HG02678 (cell line): ENCODE data around the gene CRYBG3.
"Not testable (repeated sequence)": the region's sequence is repeated elsewhere in the genome, so short reads cannot be mapped to it uniquely, and the experiment has no call there.

ENCODE experiments used
- ATAC-seq: cut with Tn5 transposase; IDR thresholded peaks from one replicate; pipeline ENCODE4 v1.9.1; 2021; ENCODE audit warnings: mild to moderate bottlenecking, moderate library complexity; ENCODE audit not compliant: unreplicated experiment

CRYBG3 gene

DNA sequence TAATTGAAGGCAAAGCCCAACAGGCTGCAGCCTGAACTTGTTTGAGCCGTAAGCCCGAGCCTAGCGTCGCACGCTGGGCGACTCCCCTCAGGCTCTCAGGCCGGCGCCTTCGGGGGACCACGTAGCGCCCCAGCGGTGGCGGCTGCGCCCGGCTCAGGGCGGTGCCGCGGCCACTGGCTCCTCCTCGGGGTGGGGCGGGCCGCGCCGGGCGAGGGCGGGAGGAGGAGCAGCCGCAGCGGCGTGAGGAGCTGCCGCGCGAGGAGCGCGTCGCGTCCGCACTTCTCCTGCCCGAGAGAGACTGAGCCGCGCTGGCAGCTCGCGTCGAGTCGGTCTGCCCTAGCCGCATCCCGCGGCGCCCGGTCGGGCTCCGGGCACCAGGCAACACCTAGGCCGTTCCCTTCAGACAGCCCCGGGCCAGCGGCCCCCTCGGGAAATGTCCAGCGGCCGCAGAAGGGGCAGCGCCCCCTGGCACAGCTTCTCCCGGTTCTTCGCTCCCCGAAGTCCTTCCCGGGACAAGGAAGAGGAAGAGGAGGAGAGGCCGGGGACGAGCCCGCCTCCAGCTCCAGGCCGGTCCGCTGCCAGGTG lies at the start of gene CRYBG3:
TSS of gene CRYBG3 (plus strand) at position 238 of the 585 bp plus-strand sequence. CDS start at position 434, 196 bp downstream.
- peak; percentile 98 for ATAC-seq

GRCh38 chr3:97772926-97773325 lies 48.9 kb upstream of the CRYBG3 start:
- no peak for ATAC-seq

- no peak for ATAC-seq
Observed at GRCh38 chr3:97778152-97778551, 43.7 kb upstream of the CRYBG3 start.

DNA sequence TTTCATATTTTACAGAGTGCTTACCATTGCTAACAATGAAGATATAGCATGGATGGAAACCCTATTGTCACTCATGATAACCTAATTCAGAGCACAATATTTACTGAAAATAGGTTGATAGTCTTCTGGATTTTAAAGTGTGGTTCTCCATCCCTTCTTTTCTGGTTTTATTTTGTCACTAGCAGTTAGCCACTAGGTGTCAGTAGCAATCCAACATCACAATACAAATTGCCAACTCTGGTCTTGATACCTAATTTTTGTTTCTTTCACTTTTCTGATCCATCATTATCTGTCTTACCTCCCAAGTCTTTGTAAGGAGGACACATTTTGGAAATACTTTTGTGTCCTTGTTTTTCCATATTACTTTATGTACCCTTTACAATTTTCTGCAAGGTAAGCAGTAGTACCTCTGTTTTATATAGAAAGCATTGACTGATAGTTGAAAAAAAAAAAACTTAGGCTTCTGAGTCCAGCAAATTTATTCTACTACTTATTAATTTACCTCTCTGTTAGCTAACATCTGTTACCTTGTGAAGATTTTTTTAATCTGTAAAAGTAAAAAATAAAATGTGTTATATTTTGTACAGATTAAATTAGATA lies 28.3 kb upstream of the CRYBG3 start:
- ATAC-seq, result peak; percentile 74

GRCh38 chr3:97795951-97796350 lies 25.9 kb upstream of the CRYBG3 start:
- ATAC-seq, result no peak

- no peak for ATAC-seq
Observed at GRCh38 chr3:97804471-97804870, 17.3 kb upstream of the CRYBG3 start.

- no peak for ATAC-seq
Observed at GRCh38 chr3:97810779-97811390, 10.9 kb upstream of the CRYBG3 start.

GRCh38 chr3:97815149-97815917 lies 6.5 kb upstream of the CRYBG3 start:
- no peak for ATAC-seq

- no peak for ATAC-seq
Observed at GRCh38 chr3:97816811-97817210, 5.0 kb upstream of the CRYBG3 start.

- ATAC-seq, result no peak
Observed at GRCh38 chr3:97817965-97818364, 3.8 kb upstream of the CRYBG3 start.

GRCh38 chr3:97820780-97821179 lies 1.0 kb upstream of the CRYBG3 start:
- ATAC-seq, result no peak

GRCh38 chr3:97821287-97821773 lies 481 bp upstream of the CRYBG3 start:
- ATAC-seq, result peak; percentile 46

DNA sequence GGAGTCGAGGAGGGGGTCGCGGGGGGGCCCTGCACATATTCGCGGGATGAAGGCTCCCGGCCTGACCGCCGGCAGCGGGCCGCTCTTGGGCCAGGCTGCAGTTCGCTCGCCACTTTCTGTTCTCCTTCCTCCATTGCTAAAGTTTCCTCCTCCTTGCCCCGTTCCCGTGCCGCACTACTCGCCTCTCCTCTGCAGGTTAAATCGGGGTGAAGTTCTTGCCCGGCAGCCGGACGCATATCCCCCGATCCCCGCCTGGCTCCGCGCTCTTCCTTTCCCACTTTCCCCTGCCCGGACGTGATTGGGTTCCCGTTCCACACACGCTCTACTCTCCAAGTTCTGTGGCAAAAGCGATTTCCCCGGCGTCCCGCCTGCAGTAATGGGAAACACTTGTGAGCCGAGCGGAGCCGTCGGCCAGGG lies 556 bp downstream of the CRYBG3 start:
- peak; percentile 22 for ATAC-seq

GRCh38 chr3:97823046-97824004 lies 1.5 kb downstream of the CRYBG3 start:
- ATAC-seq, result no peak

DNA sequence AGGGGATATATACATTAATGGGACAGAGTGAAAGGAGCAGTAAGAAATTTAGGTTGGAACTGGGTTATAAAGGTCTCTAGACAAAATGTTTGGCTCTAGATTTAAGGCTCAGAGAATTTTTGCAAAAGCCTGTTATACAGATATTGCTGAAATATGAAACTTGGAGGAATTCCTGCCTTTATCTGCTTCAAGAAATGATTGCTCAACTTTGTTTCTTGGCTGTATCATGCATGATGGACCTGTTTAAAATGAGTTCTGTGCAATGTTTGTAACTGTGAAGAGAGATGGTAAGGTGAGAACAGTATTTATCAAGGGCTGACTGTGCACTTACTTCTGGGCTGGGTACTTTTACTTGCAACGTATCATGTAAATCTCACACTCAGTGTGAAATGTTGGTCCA lies 3.3 kb downstream of the CRYBG3 start:
- ATAC-seq, result no peak

GRCh38 chr3:97827741-97828471 lies 6.1 kb downstream of the CRYBG3 start:
- ATAC-seq, result no peak

GRCh38 chr3:97829198-97829597 lies 7.4 kb downstream of the CRYBG3 start:
- ATAC-seq, result no peak

GRCh38 chr3:97830638-97831037 lies 8.8 kb downstream of the CRYBG3 start:
- ATAC-seq, result no peak

- no peak for ATAC-seq
Observed at GRCh38 chr3:97831140-97831539, 9.3 kb downstream of the CRYBG3 start.

DNA sequence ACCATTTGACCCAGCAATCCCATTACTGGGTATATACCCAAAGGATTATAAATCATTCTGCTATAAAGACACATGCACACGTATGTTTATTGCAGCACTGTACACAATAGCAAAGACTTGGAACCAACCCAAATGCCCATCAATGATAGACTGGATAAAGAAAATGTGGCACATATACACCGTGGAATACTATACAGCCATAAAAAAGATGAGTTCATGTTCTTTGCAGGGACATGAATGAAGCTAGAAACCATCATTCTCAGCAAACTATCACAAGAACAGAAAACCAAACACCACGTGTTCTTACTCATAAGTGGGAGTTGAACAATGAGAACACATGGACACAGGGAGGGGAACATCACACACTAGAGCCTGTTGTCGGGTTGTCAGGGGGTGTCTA lies 11.4 kb downstream of the CRYBG3 start:
- ATAC-seq, result not testable (repeated sequence)
